Choroid plexus epithelial cell (primary cell): Measurements from ENCODE around the gene HAT1.

Source experiments
- DNase-seq: peaks from one replicate; pipeline ENCODE4 v3.0.0-alpha.2; 2010; ENCODE audit warnings: low read depth
- H3K4me3 ChIP-seq: 2 replicates; pipeline ENCODE4 v1.5.1; 2011; ENCODE audit warnings: low read depth, mild to moderate bottlenecking, control low read depth, low read length, moderate library complexity
- CTCF ChIP-seq: conservative IDR thresholded peaks from 2 replicates; pipeline ENCODE4 v1.5.1; 2011; ENCODE audit warnings: low read depth, mild to moderate bottlenecking, control low read depth, inconsistent platforms, low read length, moderate library complexity

HAT1 gene

GRCh38 chr2:171882089-171882769, 40.0 kb upstream of the HAT1 start:
- no peak for DNase-seq
- no peak for TF ChIP-seq CTCF
- no peak overlapping the region for H3K4me3 ChIP-seq

GRCh38 chr2:171883275-171883893, 38.9 kb upstream of the HAT1 start:
- TF ChIP-seq CTCF: no peak
- DNase-seq: no peak
- no peak overlapping the region for H3K4me3 ChIP-seq

GRCh38 chr2:171889333-171889732, 32.9 kb upstream of the HAT1 start:
- no peak overlapping the region for H3K4me3 ChIP-seq
- no peak for TF ChIP-seq CTCF
- DNase-seq: peak; percentile 40

GRCh38 chr2:171889808-171890207, 32.5 kb upstream of the HAT1 start:
- DNase-seq: no peak
- no peak for TF ChIP-seq CTCF
- no peak overlapping the region for H3K4me3 ChIP-seq

- H3K4me3 ChIP-seq: peak overlapping the region; percentile 72
- DNase-seq: no peak
- TF ChIP-seq CTCF: no peak
Observed at GRCh38 chr2:171893196-171893823, 29.0 kb upstream of the HAT1 start.

GRCh38 chr2:171893824-171894611, 28.2 kb upstream of the HAT1 start, which contains the start of gene SLC25A12:
Gene SLC25A12, minus strand, starts transcription at chr2:171894244. Its CDS starts 30 bp downstream, at chr2:171894214.
- peak within 1 kb of the TSS; percentile 72 for H3K4me3 ChIP-seq
- no peak for TF ChIP-seq CTCF
- peak; percentile 75 for DNase-seq
